22Rv1 (cell line): ENCODE data around the gene BIN2.
"Not testable (repeated sequence)": the region's sequence is repeated elsewhere in the genome, so short reads cannot be mapped to it uniquely, and the experiment has no call there.

Source experiments
- CTCF ChIP-seq: fragments of 450-650 bp; IDR thresholded peaks from 2 replicates; pipeline ENCODE4 v1.5.1; 2017; ENCODE audit warnings: mild to moderate bottlenecking
- ZFX ChIP-seq: fragments of 450-650 bp; IDR thresholded peaks from 2 replicates; pipeline ENCODE4 v1.6.1; 2017; ENCODE audit warnings: antibody characterized with exemption, borderline replicate concordance

- TF ChIP-seq CTCF, ZFX: not testable (repeated sequence)
Observed at GRCh38 chr12:51318057-51318806, 5.7 kb downstream of the BIN2 start.
